Type B pancreatic cell (in vitro differentiated cells): ENCODE results near the gene VAV2. TPM values are rescaled to one million over a fixed set of nuclear protein-coding genes. Genes with fewer than 3 reads are reported as not detected.

Source experiments
- DNase-seq: peaks from one replicate; pipeline ENCODE4 v3.0.0; 2021; ENCODE audit warnings: mixed read lengths; ENCODE audit not compliant: unreplicated experiment; ENCODE audit errors: extremely low spot score
- H3K27ac Mint-ChIP-seq: 2 replicates; pipeline ENCODE4 v1.8.0; 2021; ENCODE audit warnings: mild to moderate bottlenecking, mixed read lengths
- H3K27me3 Mint-ChIP-seq: 2 replicates; pipeline ENCODE4 v1.8.0; 2021; ENCODE audit warnings: mixed read lengths
- H3K36me3 Mint-ChIP-seq: 2 replicates; pipeline ENCODE4 v1.8.0; 2021; ENCODE audit warnings: mixed read lengths
- H3K4me1 Mint-ChIP-seq: one replicate; pipeline ENCODE4 v1.8.0; 2021; ENCODE audit warnings: mixed read lengths; ENCODE audit not compliant: unreplicated experiment
- H3K4me3 Mint-ChIP-seq: 2 replicates; pipeline ENCODE4 v1.8.0; 2021; ENCODE audit warnings: mild to moderate bottlenecking, mixed read lengths
- H3K9me3 Mint-ChIP-seq: 2 replicates; pipeline ENCODE4 v1.8.0; 2021; ENCODE audit warnings: mixed read lengths
- total RNA-seq: library from RNA; stranded (reverse); gene quantifications from 2 replicates; pipeline ENCODE4 v1.2.1, GENCODE V29; 2021; ENCODE audit warnings: low replicate concordance
- TF ChIP-seq, protein P1 (sequence below): fragments of 200-600 bp; sonication (generic); conservative IDR thresholded peaks from 2 replicates; pipeline ENCODE4 v1.5.0; 2021; ENCODE audit warnings: antibody characterized with exemption, mild to moderate bottlenecking

VAV2 gene
- total RNA-seq, 1 donor from 2014 or later = 39.4 TPM

DNA sequence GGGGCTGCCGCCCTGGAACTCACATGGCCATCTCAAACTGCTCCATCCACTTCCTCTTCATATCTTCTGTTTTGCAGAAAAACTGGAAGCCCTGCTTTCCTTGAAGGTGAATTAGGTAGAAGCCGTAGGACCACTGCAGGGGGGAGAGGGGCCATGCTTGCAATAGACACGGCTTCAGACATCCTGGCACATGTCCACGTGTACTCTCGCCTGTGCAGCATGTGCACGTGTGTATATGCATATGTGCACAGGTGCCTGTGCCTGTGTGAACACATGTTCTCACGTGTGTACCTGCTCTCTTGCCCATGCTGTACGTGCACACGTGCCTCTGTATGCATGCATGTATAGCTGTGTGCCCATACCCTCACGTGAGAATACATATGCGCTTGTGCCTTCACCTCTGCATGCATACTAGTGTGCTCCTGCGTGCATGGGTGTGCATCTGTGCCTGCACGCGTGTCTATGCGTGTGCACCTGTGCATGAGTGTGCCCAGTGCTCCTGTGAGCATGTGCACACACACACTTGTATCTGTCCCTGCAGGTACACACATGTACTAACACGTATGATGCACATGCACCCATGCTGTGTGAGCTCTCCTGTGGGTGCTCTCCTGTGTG, 206.3 kb downstream of the VAV2 start:
- no peaks in the 10 kb centered on the region for H3K27me3 Mint-ChIP-seq
- peak overlapping the region; percentile 48 for H3K27ac Mint-ChIP-seq
- H3K9me3 Mint-ChIP-seq = no peaks in the 10 kb centered on the region
- H3K4me1 Mint-ChIP-seq = peaks cover 12% of the 10 kb centered on the region
- peaks cover 5% of the 10 kb centered on the region for H3K36me3 Mint-ChIP-seq
- H3K4me3 Mint-ChIP-seq = no peak overlapping the region
- TF ChIP-seq, protein P1, sequence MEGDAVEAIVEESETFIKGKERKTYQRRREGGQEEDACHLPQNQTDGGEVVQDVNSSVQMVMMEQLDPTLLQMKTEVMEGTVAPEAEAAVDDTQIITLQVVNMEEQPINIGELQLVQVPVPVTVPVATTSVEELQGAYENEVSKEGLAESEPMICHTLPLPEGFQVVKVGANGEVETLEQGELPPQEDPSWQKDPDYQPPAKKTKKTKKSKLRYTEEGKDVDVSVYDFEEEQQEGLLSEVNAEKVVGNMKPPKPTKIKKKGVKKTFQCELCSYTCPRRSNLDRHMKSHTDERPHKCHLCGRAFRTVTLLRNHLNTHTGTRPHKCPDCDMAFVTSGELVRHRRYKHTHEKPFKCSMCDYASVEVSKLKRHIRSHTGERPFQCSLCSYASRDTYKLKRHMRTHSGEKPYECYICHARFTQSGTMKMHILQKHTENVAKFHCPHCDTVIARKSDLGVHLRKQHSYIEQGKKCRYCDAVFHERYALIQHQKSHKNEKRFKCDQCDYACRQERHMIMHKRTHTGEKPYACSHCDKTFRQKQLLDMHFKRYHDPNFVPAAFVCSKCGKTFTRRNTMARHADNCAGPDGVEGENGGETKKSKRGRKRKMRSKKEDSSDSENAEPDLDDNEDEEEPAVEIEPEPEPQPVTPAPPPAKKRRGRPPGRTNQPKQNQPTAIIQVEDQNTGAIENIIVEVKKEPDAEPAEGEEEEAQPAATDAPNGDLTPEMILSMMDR = no peak
- DNase-seq = no peak

DNA sequence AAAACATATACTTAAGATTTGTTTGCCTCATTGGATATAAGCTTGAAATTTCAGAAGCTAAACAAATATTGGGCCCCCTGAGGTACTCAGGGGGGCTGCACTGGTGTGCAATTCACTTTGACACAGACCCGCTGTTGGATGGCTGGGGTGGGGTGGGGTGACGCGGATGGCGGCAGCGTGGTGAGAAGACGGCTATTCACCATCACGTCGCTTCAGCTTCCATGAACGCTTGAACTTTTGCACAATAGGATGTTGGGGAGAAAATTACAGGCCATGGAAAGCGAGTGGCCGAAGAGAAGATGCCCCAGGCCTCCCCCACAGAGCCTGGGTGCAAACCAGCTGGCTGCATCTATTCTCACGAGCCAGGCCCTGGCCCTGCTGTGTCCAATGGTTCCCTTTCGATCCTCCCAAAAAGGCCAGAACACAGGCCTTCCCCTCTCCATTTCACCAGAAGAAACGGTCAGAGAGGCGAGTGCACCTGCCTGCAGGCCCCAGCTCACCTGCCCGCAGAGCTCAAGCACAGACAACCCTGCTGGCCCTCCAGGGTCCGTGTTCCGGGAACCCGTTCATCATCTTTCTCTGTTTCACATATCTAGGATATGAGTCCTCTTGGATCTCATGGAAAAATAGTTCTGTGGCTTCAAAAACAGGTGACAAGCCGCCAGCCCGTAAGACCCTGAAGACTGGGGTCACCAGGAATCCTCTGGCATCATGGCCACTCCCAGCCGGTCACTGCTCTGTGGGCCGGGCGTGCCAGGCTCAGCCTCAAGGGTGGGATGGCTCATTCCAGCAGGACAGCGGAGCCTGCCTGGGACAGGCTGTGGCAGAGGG, 207.2 kb downstream of the VAV2 start:
- no peaks in the 10 kb centered on the region for H3K27me3 Mint-ChIP-seq

DNA sequence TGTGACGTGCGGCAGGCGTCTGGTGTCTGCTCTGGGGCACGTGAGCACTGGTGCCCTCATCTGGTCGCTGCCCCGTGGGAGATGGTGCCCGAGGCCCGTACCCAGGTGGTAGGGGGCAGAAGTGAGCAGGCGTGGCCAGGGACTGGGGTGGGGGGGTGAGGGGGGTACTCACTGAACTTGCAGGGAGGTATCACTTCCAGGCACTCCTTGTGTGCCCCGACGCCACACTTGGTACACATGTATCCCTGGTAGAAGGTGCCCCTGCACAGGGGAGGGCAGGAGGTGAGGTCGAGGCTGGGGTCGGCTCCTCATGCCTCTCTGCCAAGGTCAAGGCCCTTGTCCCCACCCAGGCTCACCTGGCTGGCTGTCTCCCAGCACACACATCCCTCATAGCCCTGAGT, 208.8 kb downstream of the VAV2 start:
- H3K27me3 Mint-ChIP-seq = no peaks in the 10 kb centered on the region
- no peak overlapping the region for H3K27ac Mint-ChIP-seq
- H3K36me3 Mint-ChIP-seq = peaks cover 5% of the 10 kb centered on the region
- H3K4me3 Mint-ChIP-seq = no peak overlapping the region
- TF ChIP-seq, protein P1 = no peak
- no peak for DNase-seq
- peaks cover 12% of the 10 kb centered on the region for H3K4me1 Mint-ChIP-seq
- H3K9me3 Mint-ChIP-seq = no peaks in the 10 kb centered on the region

More for the DNA sequence above, 207.2 kb downstream of the VAV2 start:
- Mint-ChIP-seq H3K36me3 (peaks cover 5% of the 10 kb centered on the region), H3K9me3 (no peaks in the 10 kb centered on the region), H3K27ac (no peak overlapping the region), H3K4me1 (peaks cover 12% of the 10 kb centered on the region), H3K4me3 (no peak overlapping the region)
- TF ChIP-seq, protein P1 = no peak
- DNase-seq = no peak

DNA sequence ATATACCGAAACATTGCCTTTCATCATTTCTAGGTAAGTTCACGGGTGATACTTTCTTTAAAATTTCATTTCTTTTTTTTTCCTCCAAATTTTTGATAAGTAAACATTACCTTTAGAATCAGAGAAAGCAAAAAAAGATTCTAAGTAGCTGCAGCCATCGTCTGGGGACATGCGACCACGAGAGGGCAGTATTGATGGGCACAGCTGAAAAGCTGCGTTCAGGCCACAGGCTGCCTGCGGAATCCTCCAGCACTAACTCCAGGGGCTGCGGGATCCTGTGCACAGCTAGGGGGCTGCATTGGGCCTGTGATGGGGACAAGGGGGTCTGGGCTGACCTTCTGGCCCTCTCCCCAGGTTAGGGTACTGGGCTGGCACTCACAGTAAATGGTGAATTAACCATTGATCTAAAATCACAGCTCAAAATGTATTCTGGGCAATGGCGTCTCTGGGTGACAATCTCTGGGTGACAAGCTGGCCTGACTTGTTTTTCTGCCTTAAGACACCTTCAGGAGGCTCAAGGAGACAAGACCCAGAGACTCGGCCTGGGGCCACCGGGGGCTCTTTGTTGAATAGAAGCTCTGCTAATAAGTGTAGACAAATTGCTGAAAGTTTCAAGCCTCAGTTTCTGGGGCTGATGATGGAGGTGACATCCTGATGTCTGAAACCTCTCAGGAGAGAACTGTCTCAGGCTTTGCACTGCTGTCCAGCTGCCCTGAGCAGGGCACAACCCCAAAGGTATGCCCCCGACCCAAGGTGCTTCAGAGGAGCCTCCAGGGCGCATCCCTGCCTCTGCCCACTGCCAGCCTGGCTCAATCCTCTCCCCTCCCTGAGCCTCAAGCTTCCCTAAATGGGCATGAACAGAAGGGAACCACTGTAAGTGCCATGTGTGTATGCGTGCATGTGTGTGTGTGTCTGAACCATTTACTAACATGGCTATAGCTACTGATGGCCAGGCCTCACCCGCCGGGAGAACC, 209.7 kb downstream of the VAV2 start:
- H3K4me1 Mint-ChIP-seq = peaks cover 12% of the 10 kb centered on the region
- H3K4me3 Mint-ChIP-seq = peak overlapping the region; percentile 28
- no peak for DNase-seq
- H3K27me3 Mint-ChIP-seq = no peaks in the 10 kb centered on the region
- TF ChIP-seq, protein P1 = peak; percentile 97
- peak overlapping the region; percentile 85 for H3K27ac Mint-ChIP-seq
- no peaks in the 10 kb centered on the region for H3K9me3 Mint-ChIP-seq
- H3K36me3 Mint-ChIP-seq = peaks cover 5% of the 10 kb centered on the region

DNA sequence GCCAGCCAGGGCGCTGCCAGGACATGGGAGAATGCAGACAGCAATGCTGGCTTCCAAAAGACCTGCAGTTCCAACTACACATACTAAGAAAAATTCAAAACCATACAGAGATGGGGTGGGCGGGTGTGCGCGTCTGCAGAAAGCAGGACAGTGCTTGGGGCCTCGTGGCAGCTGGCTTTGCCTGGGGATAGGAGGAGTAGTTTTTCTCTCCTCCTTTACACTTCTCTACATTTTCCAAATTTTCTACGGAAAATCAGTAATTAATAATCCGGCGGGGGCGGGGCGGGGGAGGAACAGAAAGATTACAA, 210.3 kb downstream of the VAV2 start:
- H3K27ac Mint-ChIP-seq = peak overlapping the region; percentile 85
- peaks cover 5% of the 10 kb centered on the region for H3K36me3 Mint-ChIP-seq
- H3K4me3 Mint-ChIP-seq = no peak overlapping the region
- H3K27me3 Mint-ChIP-seq = no peaks in the 10 kb centered on the region
- TF ChIP-seq, protein P1 = no peak
- peaks cover 12% of the 10 kb centered on the region for H3K4me1 Mint-ChIP-seq
- no peaks in the 10 kb centered on the region for H3K9me3 Mint-ChIP-seq
- no peak for DNase-seq
